SU-DHL-6 (cell line): ENCODE measurements around the gene PRKAR1B.

Experiments used
- H2AFZ ChIP-seq: fragments of 200-600 bp; sonication (generic); 2 replicates; pipeline ENCODE4 v1.6.1; 2014; ENCODE audit warnings: low read depth, mild to moderate bottlenecking, moderate library complexity, mixed read lengths, antibody characterized with exemption, low read length; ENCODE audit not compliant: severe bottlenecking
- H3F3A ChIP-seq: fragments of 200-600 bp; shearing (Covaris generic); 2 replicates; pipeline ENCODE4 v1.6.0; 2016; ENCODE audit warnings: antibody characterized with exemption, mild to moderate bottlenecking; ENCODE audit not compliant: insufficient read depth
- H3K27ac ChIP-seq: fragments of 200-600 bp; sonication (generic); 2 replicates; pipeline ENCODE4 v1.5.1; 2016; ENCODE audit warnings: low read depth, mild to moderate bottlenecking, low read length, moderate library complexity, mixed read lengths
- H3K27me3 ChIP-seq: fragments of 200-600 bp; sonication (generic), shearing (Covaris generic); 2 replicates; pipeline ENCODE4 v1.6.0; 2014; ENCODE audit warnings: mild to moderate bottlenecking, low read length
- H3K36me3 ChIP-seq: fragments of 200-600 bp; sonication (generic); 2 replicates; pipeline ENCODE4 v1.6.1; 2014; ENCODE audit warnings: mild to moderate bottlenecking, low read length, mixed read lengths
- H3K4me2 ChIP-seq: fragments of 300-600, 200-600 bp; shearing (Covaris generic), sonication (generic); 2 replicates; pipeline ENCODE4 v1.6.0; 2014; ENCODE audit warnings: low read length, low read depth, mild to moderate bottlenecking; ENCODE audit not compliant: poor library complexity, severe bottlenecking
- H3K4me3 ChIP-seq: fragments of 200-600 bp; sonication (generic); 2 replicates; pipeline ENCODE4 v1.5.1; 2014; ENCODE audit warnings: antibody characterized with exemption, low read length, mild to moderate bottlenecking, mixed read lengths; ENCODE audit not compliant: insufficient read depth, poor library complexity, severe bottlenecking
- H3K79me2 ChIP-seq: fragments of 200-600 bp; sonication (generic); 2 replicates; pipeline ENCODE4 v1.6.1; 2014; ENCODE audit warnings: mild to moderate bottlenecking, low read length, moderate library complexity; ENCODE audit not compliant: insufficient read depth
- H3K9ac ChIP-seq: fragments of 200-600 bp; sonication (generic); 2 replicates; pipeline ENCODE4 v1.7.0; 2014; ENCODE audit warnings: mild to moderate bottlenecking, low read length
- H3K9me2 ChIP-seq: fragments of 200-600 bp; sonication (generic); replicated peaks from 2 replicates; pipeline ENCODE4 v1.6.1; 2014; ENCODE audit warnings: low read length; ENCODE audit not compliant: insufficient read depth
- H3K9me3 ChIP-seq: fragments of 200-600 bp; sonication (generic); 2 replicates; pipeline ENCODE4 v1.6.1; 2014; ENCODE audit warnings: low read length, mixed read lengths; ENCODE audit not compliant: insufficient read depth
- H4K20me1 ChIP-seq: fragments of 200-600 bp; sonication (generic); 2 replicates; pipeline ENCODE4 v1.6.1; 2014; ENCODE audit warnings: low read depth, mild to moderate bottlenecking, antibody characterized with exemption, low read length, moderate library complexity, mixed read lengths
- EZH2phosphoT487 ChIP-seq: fragments of 200-600 bp; sonication (generic), shearing (Covaris generic); conservative IDR thresholded peaks from 2 replicates; pipeline ENCODE4 v1.6.1; 2018; ENCODE audit warnings: mild to moderate bottlenecking, antibody characterized with exemption, low read length, moderate library complexity, mixed read lengths
- TF ChIP-seq, protein P1 (sequence below): fragments of 200-600 bp; sonication (generic); IDR thresholded peaks from one replicate; pipeline ENCODE4 v1.5.1; 2017; ENCODE audit warnings: antibody characterized with exemption, mild to moderate bottlenecking, low read length, moderate library complexity; ENCODE audit not compliant: insufficient read depth, poor library complexity, severe bottlenecking

Gene PRKAR1B

GRCh38 chr7:770336-770735 is 43.3 kb upstream of the PRKAR1B start:
- Histone ChIP-seq H3K27ac (no peak overlapping the region), H3F3A (no peaks in the 10 kb centered on the region), H3K9me3 (no peaks in the 10 kb centered on the region), H3K36me3 (peaks cover 10% of the 10 kb centered on the region), H3K9ac (no peak overlapping the region), H3K4me3 (no peak overlapping the region), H2AFZ (no peak overlapping the region), H3K4me2 (no peak overlapping the region), H3K27me3 (no peaks in the 10 kb centered on the region), H3K9me2 (no peaks in the 10 kb centered on the region), H4K20me1 (no peaks in the 10 kb centered on the region), H3K79me2 (no peaks in the 10 kb centered on the region)
- TF ChIP-seq EZH2phosphoT487: no peak
- TF ChIP-seq, protein P1, sequence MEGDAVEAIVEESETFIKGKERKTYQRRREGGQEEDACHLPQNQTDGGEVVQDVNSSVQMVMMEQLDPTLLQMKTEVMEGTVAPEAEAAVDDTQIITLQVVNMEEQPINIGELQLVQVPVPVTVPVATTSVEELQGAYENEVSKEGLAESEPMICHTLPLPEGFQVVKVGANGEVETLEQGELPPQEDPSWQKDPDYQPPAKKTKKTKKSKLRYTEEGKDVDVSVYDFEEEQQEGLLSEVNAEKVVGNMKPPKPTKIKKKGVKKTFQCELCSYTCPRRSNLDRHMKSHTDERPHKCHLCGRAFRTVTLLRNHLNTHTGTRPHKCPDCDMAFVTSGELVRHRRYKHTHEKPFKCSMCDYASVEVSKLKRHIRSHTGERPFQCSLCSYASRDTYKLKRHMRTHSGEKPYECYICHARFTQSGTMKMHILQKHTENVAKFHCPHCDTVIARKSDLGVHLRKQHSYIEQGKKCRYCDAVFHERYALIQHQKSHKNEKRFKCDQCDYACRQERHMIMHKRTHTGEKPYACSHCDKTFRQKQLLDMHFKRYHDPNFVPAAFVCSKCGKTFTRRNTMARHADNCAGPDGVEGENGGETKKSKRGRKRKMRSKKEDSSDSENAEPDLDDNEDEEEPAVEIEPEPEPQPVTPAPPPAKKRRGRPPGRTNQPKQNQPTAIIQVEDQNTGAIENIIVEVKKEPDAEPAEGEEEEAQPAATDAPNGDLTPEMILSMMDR: no peak

GRCh38 chr7:768881-769504 is 41.9 kb upstream of the PRKAR1B start:
- H2AFZ ChIP-seq: no peak overlapping the region
- H3K9me2 ChIP-seq: no peaks in the 10 kb centered on the region
- no peaks in the 10 kb centered on the region for H3K27me3 ChIP-seq
- peaks cover 9% of the 10 kb centered on the region for H3K36me3 ChIP-seq
- no peaks in the 10 kb centered on the region for H3F3A ChIP-seq
- no peak overlapping the region for H3K4me2 ChIP-seq
- H3K9me3 ChIP-seq: no peaks in the 10 kb centered on the region
- no peak overlapping the region for H3K27ac ChIP-seq
- H3K9ac ChIP-seq: no peak overlapping the region
- H3K4me3 ChIP-seq: no peak overlapping the region
- no peaks in the 10 kb centered on the region for H4K20me1 ChIP-seq
- no peaks in the 10 kb centered on the region for H3K79me2 ChIP-seq
- TF ChIP-seq, protein P1: no peak
- TF ChIP-seq EZH2phosphoT487: no peak

GRCh38 chr7:767941-768731 is 41.1 kb upstream of the PRKAR1B start:
- TF ChIP-seq, protein P1: no peak
- no peak for TF ChIP-seq EZH2phosphoT487

More at GRCh38 chr7:767941-768731, 41.1 kb upstream of the PRKAR1B start:
- no peak overlapping the region for H2AFZ ChIP-seq
- no peak overlapping the region for H3K9ac ChIP-seq
- H3F3A ChIP-seq: no peaks in the 10 kb centered on the region
- H3K9me3 ChIP-seq: no peaks in the 10 kb centered on the region
- H3K9me2 ChIP-seq: no peaks in the 10 kb centered on the region
- H3K27me3 ChIP-seq: no peaks in the 10 kb centered on the region
- peaks cover 9% of the 10 kb centered on the region for H3K36me3 ChIP-seq
- H3K27ac ChIP-seq: no peak overlapping the region
- no peaks in the 10 kb centered on the region for H3K79me2 ChIP-seq
- no peak overlapping the region for H3K4me2 ChIP-seq
- no peaks in the 10 kb centered on the region for H4K20me1 ChIP-seq
- no peak overlapping the region for H3K4me3 ChIP-seq
